ENCODE results near the gene PTER.

DNA sequence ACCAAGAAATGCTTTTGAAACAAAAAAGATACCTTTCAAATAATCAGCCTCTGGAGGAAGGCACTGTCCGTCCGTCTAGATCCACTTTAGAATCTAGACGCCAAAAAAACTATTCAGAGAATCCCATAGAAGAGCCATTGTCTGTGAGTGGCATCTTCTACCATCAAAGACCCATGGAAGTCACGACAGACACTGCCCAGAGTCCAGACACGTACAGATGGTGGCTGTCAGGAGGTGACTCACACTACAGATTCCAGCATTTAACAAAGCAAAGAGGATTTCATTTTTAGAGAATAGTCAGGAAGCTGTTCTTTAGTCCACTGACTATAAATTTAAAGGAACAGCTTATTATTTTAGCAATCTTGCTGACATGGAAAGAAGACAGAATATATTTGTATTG lies 73.2 kb downstream of the PTER start:
- TF ChIP-seq, protein P1, sequence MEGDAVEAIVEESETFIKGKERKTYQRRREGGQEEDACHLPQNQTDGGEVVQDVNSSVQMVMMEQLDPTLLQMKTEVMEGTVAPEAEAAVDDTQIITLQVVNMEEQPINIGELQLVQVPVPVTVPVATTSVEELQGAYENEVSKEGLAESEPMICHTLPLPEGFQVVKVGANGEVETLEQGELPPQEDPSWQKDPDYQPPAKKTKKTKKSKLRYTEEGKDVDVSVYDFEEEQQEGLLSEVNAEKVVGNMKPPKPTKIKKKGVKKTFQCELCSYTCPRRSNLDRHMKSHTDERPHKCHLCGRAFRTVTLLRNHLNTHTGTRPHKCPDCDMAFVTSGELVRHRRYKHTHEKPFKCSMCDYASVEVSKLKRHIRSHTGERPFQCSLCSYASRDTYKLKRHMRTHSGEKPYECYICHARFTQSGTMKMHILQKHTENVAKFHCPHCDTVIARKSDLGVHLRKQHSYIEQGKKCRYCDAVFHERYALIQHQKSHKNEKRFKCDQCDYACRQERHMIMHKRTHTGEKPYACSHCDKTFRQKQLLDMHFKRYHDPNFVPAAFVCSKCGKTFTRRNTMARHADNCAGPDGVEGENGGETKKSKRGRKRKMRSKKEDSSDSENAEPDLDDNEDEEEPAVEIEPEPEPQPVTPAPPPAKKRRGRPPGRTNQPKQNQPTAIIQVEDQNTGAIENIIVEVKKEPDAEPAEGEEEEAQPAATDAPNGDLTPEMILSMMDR (IDR thresholded peaks at IDR 0.05): no peak
- TF ChIP-seq POLR2A (IDR thresholded peaks at IDR 0.05): no peak

Measured in uterus (tissue), 2 donors.